Fibroblast of the aortic adventitia (primary cell): ENCODE data around the gene SFT2D2. TPM values are rescaled to one million over a fixed set of nuclear protein-coding genes. Genes with fewer than 3 reads are reported as not detected.

ENCODE experiments used
- DNase-seq: peaks from one replicate; pipeline ENCODE4 v3.0.0-alpha.2; 2010; ENCODE audit warnings: low read depth
- H3K4me3 ChIP-seq: 2 replicates; pipeline ENCODE4 v1.5.1; 2011; ENCODE audit warnings: low read depth, mild to moderate bottlenecking, control low read depth, low read length, moderate library complexity
- total RNA-seq: library from RNA; depleted of rRNA; stranded (reverse); fragments of >200 nt; gene quantifications from 2 replicates; pipeline ENCODE4 v1.2.3, GENCODE V29; 2012; ENCODE audit warnings: low replicate concordance
- TF ChIP-seq, protein P1 (sequence below): IDR thresholded peaks from 2 replicates; pipeline ENCODE4 v1.5.1; 2011; ENCODE audit warnings: mild to moderate bottlenecking, low read length, control low read depth, inconsistent platforms; ENCODE audit not compliant: insufficient read depth

Gene SFT2D2
- total RNA-seq, 1 donor, result 72.8 TPM

DNA sequence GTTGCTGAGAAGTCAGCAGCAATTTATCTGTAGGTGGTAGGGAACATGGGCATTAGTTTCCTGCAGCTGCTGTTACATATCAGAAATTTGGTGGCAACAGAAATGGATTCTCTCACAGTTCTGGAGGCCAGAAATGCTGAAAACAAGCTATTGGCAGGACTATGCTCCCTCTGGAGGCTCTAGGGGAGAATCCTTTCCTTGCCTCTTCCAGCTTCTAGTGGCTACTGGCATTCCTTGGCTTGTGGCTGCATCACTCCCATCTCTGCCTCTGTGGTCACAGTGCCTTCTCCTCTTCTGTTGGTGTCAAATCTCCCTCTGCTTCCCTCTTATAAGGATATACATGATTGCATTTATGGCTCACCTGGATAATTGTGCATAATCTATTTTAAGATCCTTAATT is 2.5 kb upstream of the SFT2D2 start:
- TF ChIP-seq, protein P1, sequence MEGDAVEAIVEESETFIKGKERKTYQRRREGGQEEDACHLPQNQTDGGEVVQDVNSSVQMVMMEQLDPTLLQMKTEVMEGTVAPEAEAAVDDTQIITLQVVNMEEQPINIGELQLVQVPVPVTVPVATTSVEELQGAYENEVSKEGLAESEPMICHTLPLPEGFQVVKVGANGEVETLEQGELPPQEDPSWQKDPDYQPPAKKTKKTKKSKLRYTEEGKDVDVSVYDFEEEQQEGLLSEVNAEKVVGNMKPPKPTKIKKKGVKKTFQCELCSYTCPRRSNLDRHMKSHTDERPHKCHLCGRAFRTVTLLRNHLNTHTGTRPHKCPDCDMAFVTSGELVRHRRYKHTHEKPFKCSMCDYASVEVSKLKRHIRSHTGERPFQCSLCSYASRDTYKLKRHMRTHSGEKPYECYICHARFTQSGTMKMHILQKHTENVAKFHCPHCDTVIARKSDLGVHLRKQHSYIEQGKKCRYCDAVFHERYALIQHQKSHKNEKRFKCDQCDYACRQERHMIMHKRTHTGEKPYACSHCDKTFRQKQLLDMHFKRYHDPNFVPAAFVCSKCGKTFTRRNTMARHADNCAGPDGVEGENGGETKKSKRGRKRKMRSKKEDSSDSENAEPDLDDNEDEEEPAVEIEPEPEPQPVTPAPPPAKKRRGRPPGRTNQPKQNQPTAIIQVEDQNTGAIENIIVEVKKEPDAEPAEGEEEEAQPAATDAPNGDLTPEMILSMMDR, result no peak
- no peak for DNase-seq

DNA sequence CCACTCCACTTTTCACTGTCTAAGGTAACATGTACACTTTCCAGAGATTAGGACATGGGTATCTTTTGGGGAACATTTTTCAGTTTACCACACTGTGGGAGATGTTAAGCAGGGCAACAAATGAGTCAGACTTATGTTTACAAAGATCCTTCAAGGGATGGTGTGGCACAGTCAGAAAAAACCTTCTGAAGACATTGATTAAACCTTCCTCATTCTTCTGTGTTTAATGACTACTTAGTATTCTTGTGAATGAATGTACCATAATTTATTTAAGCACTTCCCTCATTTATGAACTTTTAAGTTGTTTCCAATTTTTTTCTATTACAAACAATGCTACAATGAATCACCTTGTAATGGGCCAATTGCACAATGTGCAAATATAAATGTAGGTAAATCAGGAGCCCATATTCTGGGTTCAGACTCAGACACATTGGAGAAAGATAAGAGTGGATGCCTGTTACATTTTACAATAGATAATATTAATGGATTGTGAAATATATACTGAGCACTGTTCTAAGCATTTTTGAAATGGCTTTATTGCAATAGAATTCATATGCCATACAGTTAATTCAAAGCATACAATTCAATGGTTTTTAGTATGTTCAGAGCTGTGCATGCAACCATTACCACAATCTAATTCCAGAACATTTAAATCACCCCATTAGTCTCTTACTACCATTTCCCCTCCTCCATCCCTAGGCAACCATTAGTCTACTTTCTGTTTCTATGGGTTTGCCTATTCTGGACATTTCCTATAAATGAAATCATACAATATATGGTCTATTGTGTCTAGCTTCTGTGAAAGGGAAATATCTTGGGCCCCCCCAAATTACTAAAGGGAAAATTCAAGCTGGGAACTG is 1.9 kb upstream of the SFT2D2 start:
- TF ChIP-seq, protein P1, result no peak
- no peak overlapping the region for H3K4me3 ChIP-seq
- peak; percentile 44 for DNase-seq

More for the DNA sequence above, 2.5 kb upstream of the SFT2D2 start:
- H3K4me3 ChIP-seq, result no peak overlapping the region

- TF ChIP-seq, protein P1, result no peak
- no peak overlapping the region for H3K4me3 ChIP-seq
- no peak for DNase-seq
These were observed 813 bp upstream of the SFT2D2 start for GRCh38 chr1:168224991-168225390.

- H3K4me3 ChIP-seq, result peak overlapping the region; percentile 86
- peak; percentile 57 for DNase-seq
- TF ChIP-seq, protein P1, result no peak
These were observed 1.8 kb downstream of the SFT2D2 start for GRCh38 chr1:168227620-168228019.

DNA sequence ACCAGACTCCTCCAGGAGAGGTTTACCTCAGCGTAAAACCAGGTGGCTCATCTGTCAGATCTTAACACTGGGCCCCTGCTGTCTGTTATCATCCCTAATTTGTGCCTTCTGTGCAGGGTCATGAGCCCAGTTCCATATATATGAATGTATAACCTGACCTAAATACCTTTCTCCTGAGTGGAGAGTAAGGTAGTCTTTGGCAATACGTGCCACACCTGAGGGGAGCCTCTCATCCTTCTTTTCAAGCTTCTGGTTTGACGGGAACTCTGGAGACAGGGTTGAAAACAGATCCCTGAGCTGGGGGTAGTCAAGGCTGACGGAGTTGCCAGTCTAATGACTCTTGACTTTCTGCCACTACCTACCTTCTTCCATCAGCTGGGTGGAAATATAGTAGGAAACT is 4.1 kb downstream of the SFT2D2 start:
- no peak overlapping the region for H3K4me3 ChIP-seq
- DNase-seq, result no peak
- TF ChIP-seq, protein P1, result no peak

- DNase-seq, result no peak
These were observed 4.9 kb downstream of the SFT2D2 start for GRCh38 chr1:168230709-168231108.

More at GRCh38 chr1:168230709-168231108, 4.9 kb downstream of the SFT2D2 start:
- TF ChIP-seq, protein P1, result no peak
- H3K4me3 ChIP-seq, result no peak overlapping the region
